WTC11 (cell line): Measurements from ENCODE around the gene AIG1. TPM values are rescaled to one million over a fixed set of nuclear protein-coding genes. Genes with fewer than 3 reads are reported as not detected.

Source experiments
- ATAC-seq: fragments of 200-7000 bp; cut with Tn5 transposase; 2 replicates; pipeline ENCODE4 v1.10.0; 2021; ENCODE audit warnings: mild to moderate bottlenecking, moderate library complexity
- CTCF ChIA-PET: fragments of 300-600 bp; sonication (Branson Sonifier 250); formaldehyde crosslinking; loops from one replicate; lab custom pipeline; 2021; ENCODE audit warnings: antibody characterized with exemption; lab: Charles Lee
- POLR2A ChIA-PET: fragments of 350-600 bp; sonication (Branson Sonifier 250); formaldehyde crosslinking; loops from one replicate; lab custom pipeline; 2021; ENCODE audit warnings: antibody characterized with exemption; lab: Charles Lee
- DNase-seq: peaks from one replicate; pipeline ENCODE4 v3.0.0; 2021; ENCODE audit warnings: low spot score
- H3K27ac Mint-ChIP-seq: 2 replicates; pipeline ENCODE4 v1.8.0; 2021; ENCODE audit warnings: mixed read lengths
- H3K27me3 Mint-ChIP-seq: 2 replicates; pipeline ENCODE4 v1.8.0; 2021; ENCODE audit warnings: low read depth, mild to moderate bottlenecking, moderate library complexity, mixed read lengths
- H3K36me3 Mint-ChIP-seq: 2 replicates; pipeline ENCODE4 v1.8.0; 2021; ENCODE audit warnings: mixed read lengths
- H3K4me1 Mint-ChIP-seq: 2 replicates; pipeline ENCODE4 v1.8.0; 2022; ENCODE audit warnings: mixed read lengths
- H3K4me3 Mint-ChIP-seq: 2 replicates; pipeline ENCODE4 v1.8.0; 2021; ENCODE audit warnings: mild to moderate bottlenecking, moderate library complexity, mixed read lengths
- H3K9me3 Mint-ChIP-seq: 2 replicates; pipeline ENCODE4 v1.8.0; 2021; ENCODE audit warnings: mixed read lengths
- CREB1 ChIP-seq: sonication (generic); formaldehyde crosslinking; IDR thresholded peaks from 2 replicates; pipeline ENCODE4 v1.8.0; 2023; ENCODE audit warnings: mild to moderate bottlenecking, missing genetic modification reagents
- CTCF ChIP-seq: fragments of 200-600 bp; IDR thresholded peaks from 2 replicates; pipeline ENCODE4 v1.8.0; 2022; ENCODE audit warnings: antibody characterized with exemption
- E2F1 ChIP-seq: sonication (generic); formaldehyde crosslinking; IDR thresholded peaks from 2 replicates; pipeline ENCODE4 v1.8.0; 2022; ENCODE audit warnings: mild to moderate bottlenecking, missing genetic modification reagents
- E2F5 ChIP-seq: sonication (generic); formaldehyde crosslinking; IDR thresholded peaks from 2 replicates; pipeline ENCODE4 v1.8.1; 2022; ENCODE audit warnings: mild to moderate bottlenecking, moderate library complexity, missing genetic modification reagents
- FOXJ3 ChIP-seq: sonication (generic); formaldehyde crosslinking; IDR thresholded peaks from 2 replicates; pipeline ENCODE4 v1.9.0; 2021; ENCODE audit warnings: missing genetic modification reagents, mild to moderate bottlenecking, borderline replicate concordance
- GABPB1 ChIP-seq: sonication (generic); formaldehyde crosslinking; IDR thresholded peaks from 2 replicates; pipeline ENCODE4 v1.8.1; 2023; ENCODE audit warnings: mild to moderate bottlenecking, missing genetic modification reagents
- JAZF1 ChIP-seq: fragments of 250-450 bp; sonication (Bioruptor Pico); IDR thresholded peaks from 2 replicates; pipeline ENCODE4 v1.9.0; 2021; ENCODE audit warnings: moderate library complexity, mild to moderate bottlenecking, inconsistent platforms
- JUN ChIP-seq: sonication (generic); formaldehyde crosslinking; IDR thresholded peaks from 2 replicates; pipeline ENCODE4 v1.8.0; 2023; ENCODE audit warnings: mild to moderate bottlenecking, missing genetic modification reagents
- MXD4 ChIP-seq: fragments of 250-450 bp; sonication (Bioruptor Pico); IDR thresholded peaks from 2 replicates; pipeline ENCODE4 v1.8.0; 2021; ENCODE audit warnings: mild to moderate bottlenecking, moderate library complexity, borderline replicate concordance
- NFATC4 ChIP-seq: fragments of 250-450 bp; sonication (Bioruptor Pico); IDR thresholded peaks from 2 replicates; pipeline ENCODE4 v1.9.0; 2021; ENCODE audit warnings: mild to moderate bottlenecking
- NR2C2 ChIP-seq: sonication (generic); formaldehyde crosslinking; IDR thresholded peaks from 2 replicates; pipeline ENCODE4 v1.8.0; 2022; ENCODE audit warnings: mild to moderate bottlenecking, missing genetic modification reagents
- OVOL2 ChIP-seq: fragments of 250-450 bp; sonication (Bioruptor Pico); IDR thresholded peaks from 2 replicates; pipeline ENCODE4 v1.9.0; 2021; ENCODE audit warnings: mild to moderate bottlenecking, borderline replicate concordance
- SP1 ChIP-seq: sonication (generic); formaldehyde crosslinking; conservative IDR thresholded peaks from 2 replicates; pipeline ENCODE4 v1.8.1; 2022; ENCODE audit warnings: missing genetic modification reagents
- TEAD4 ChIP-seq: sonication (generic); formaldehyde crosslinking; IDR thresholded peaks from 2 replicates; pipeline ENCODE4 v1.8.0; 2022; ENCODE audit warnings: mild to moderate bottlenecking, missing genetic modification reagents
- ZNF219 ChIP-seq: sonication (generic); formaldehyde crosslinking; IDR thresholded peaks from 2 replicates; pipeline ENCODE4 v1.8.0; 2023; ENCODE audit warnings: missing genetic modification reagents, mild to moderate bottlenecking, borderline replicate concordance
- ZNF263 ChIP-seq: sonication (generic); formaldehyde crosslinking; IDR thresholded peaks from 2 replicates; pipeline ENCODE4 v1.8.1; 2022; ENCODE audit warnings: low read depth, mild to moderate bottlenecking, moderate library complexity, missing genetic modification reagents
- ZNF423 ChIP-seq: fragments of 250-450 bp; sonication (Bioruptor Pico); IDR thresholded peaks from 2 replicates; pipeline ENCODE4 v2.1.2; 2022; ENCODE audit warnings: mild to moderate bottlenecking, moderate library complexity
- total RNA-seq: library from RNA; stranded (reverse); gene quantifications from 3 replicates; pipeline ENCODE4 v1.2.3, GENCODE V29; 2021
- TF ChIP-seq, protein P1 (sequence below): sonication (generic); formaldehyde crosslinking; IDR thresholded peaks from 2 replicates; pipeline ENCODE4 v1.8.0; 2023; ENCODE audit warnings: missing genetic modification reagents, mild to moderate bottlenecking, borderline replicate concordance
- TF ChIP-seq, protein P2 (sequence below): fragments of 250-450 bp; sonication (Bioruptor Pico); IDR thresholded peaks from 2 replicates; pipeline ENCODE4 v1.9.0; 2021; ENCODE audit warnings: moderate library complexity, mild to moderate bottlenecking, inconsistent platforms, borderline replicate concordance
- TF ChIP-seq, protein P3 (sequence below): sonication (generic); formaldehyde crosslinking; IDR thresholded peaks from 2 replicates; pipeline ENCODE4 v1.8.0; 2022; ENCODE audit warnings: mild to moderate bottlenecking, missing genetic modification reagents

Gene AIG1
- total RNA-seq, 1 experiment from 2014 or later: 38.8 TPM

GRCh38 chr6:143260857-143261256 is 200.2 kb downstream of the AIG1 start:
- H3K4me3 Mint-ChIP-seq: no peak overlapping the region
- peaks cover 21% of the 10 kb centered on the region for H3K9me3 Mint-ChIP-seq
- ChIA-PET CTCF (interaction anchor here (1.7 to 2.5 kb wide), 3 partner anchors 27 to 76 kb away, joined by 4 to 13 read pairs (median 9); no protein-coding TSS in a partner anchor), POLR2A (interaction anchor here (0.7 kb wide), 1 partner anchor 189 kb away, joined by 3 read pairs; no protein-coding TSS in a partner anchor)
- H3K27me3 Mint-ChIP-seq: no peaks in the 10 kb centered on the region
- peaks cover 35% of the 10 kb centered on the region for H3K4me1 Mint-ChIP-seq
- peaks cover 15% of the 10 kb centered on the region for H3K36me3 Mint-ChIP-seq
- no peak overlapping the region for H3K27ac Mint-ChIP-seq
- no peak for ATAC-seq
- DNase-seq: no peak
- no peak for TF ChIP-seq CTCF
- no peak for TF ChIP-seq OVOL2 (CRISPR knock-in tag)
- TF ChIP-seq E2F5: no peak
- TF ChIP-seq TEAD4 (CRISPR knock-in tag): no peak
- no peak for TF ChIP-seq ZNF263 (CRISPR knock-in tag)
- TF ChIP-seq, protein P1, sequence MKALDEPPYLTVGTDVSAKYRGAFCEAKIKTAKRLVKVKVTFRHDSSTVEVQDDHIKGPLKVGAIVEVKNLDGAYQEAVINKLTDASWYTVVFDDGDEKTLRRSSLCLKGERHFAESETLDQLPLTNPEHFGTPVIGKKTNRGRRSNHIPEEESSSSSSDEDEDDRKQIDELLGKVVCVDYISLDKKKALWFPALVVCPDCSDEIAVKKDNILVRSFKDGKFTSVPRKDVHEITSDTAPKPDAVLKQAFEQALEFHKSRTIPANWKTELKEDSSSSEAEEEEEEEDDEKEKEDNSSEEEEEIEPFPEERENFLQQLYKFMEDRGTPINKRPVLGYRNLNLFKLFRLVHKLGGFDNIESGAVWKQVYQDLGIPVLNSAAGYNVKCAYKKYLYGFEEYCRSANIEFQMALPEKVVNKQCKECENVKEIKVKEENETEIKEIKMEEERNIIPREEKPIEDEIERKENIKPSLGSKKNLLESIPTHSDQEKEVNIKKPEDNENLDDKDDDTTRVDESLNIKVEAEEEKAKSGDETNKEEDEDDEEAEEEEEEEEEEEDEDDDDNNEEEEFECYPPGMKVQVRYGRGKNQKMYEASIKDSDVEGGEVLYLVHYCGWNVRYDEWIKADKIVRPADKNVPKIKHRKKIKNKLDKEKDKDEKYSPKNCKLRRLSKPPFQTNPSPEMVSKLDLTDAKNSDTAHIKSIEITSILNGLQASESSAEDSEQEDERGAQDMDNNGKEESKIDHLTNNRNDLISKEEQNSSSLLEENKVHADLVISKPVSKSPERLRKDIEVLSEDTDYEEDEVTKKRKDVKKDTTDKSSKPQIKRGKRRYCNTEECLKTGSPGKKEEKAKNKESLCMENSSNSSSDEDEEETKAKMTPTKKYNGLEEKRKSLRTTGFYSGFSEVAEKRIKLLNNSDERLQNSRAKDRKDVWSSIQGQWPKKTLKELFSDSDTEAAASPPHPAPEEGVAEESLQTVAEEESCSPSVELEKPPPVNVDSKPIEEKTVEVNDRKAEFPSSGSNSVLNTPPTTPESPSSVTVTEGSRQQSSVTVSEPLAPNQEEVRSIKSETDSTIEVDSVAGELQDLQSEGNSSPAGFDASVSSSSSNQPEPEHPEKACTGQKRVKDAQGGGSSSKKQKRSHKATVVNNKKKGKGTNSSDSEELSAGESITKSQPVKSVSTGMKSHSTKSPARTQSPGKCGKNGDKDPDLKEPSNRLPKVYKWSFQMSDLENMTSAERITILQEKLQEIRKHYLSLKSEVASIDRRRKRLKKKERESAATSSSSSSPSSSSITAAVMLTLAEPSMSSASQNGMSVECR: no peak
- no peak for TF ChIP-seq JAZF1 (CRISPR knock-in tag)
- no peak for TF ChIP-seq GABPB1 (CRISPR knock-in tag)
- TF ChIP-seq, protein P2, sequence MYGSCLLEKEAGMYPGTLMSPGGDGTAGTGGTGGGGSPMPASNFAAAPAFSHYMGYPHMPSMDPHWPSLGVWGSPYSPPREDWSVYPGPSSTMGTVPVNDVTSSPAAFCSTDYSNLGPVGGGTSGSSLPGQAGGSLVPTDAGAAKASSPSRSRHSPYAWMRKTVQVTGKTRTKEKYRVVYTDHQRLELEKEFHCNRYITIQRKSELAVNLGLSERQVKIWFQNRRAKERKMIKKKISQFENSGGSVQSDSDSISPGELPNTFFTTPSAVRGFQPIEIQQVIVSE (CRISPR knock-in tag): no peak
- no peak for TF ChIP-seq NR2C2 (CRISPR knock-in tag)
- no peak for TF ChIP-seq SP1 (CRISPR knock-in tag)
- TF ChIP-seq MXD4 (CRISPR knock-in tag): no peak
- no peak for TF ChIP-seq FOXJ3 (CRISPR knock-in tag)
- TF ChIP-seq JUN (CRISPR knock-in tag): no peak
- no peak for TF ChIP-seq NFATC4 (CRISPR knock-in tag)
- TF ChIP-seq E2F1 (CRISPR knock-in tag): no peak
- no peak for TF ChIP-seq CREB1 (CRISPR knock-in tag)
- no peak for TF ChIP-seq ZNF423 (CRISPR knock-in tag)
- no peak for TF ChIP-seq ZNF219
- TF ChIP-seq, protein P3, sequence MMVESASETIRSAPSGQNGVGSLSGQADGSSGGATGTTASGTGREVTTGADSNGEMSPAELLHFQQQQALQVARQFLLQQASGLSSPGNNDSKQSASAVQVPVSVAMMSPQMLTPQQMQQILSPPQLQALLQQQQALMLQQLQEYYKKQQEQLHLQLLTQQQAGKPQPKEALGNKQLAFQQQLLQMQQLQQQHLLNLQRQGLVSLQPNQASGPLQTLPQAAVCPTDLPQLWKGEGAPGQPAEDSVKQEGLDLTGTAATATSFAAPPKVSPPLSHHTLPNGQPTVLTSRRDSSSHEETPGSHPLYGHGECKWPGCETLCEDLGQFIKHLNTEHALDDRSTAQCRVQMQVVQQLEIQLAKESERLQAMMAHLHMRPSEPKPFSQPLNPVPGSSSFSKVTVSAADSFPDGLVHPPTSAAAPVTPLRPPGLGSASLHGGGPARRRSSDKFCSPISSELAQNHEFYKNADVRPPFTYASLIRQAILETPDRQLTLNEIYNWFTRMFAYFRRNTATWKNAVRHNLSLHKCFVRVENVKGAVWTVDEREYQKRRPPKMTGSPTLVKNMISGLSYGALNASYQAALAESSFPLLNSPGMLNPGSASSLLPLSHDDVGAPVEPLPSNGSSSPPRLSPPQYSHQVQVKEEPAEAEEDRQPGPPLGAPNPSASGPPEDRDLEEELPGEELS: no peak
- TF ChIP-seq, all 79 proteins: peak for 0
